Esophagus (tissue), 2 donors: ENCODE data around the gene YBX2. TPM values are rescaled to one million over a fixed set of nuclear protein-coding genes. Genes with fewer than 3 reads are reported as not detected.

ENCODE experiments used
- H3K27ac ChIP-seq, 2 donors: one replicate each; pipeline ENCODE4 v1.5.1; 2013; ENCODE audit warnings: low read depth in 2 of 2, mild to moderate bottlenecking in 2 of 2, inconsistent platforms in 1 of 2, low read length in 1 of 2, moderate library complexity in 1 of 2
- H3K27me3 ChIP-seq, 2 donors: one replicate each; pipeline ENCODE4 v1.6.1; 2013; ENCODE audit warnings: low read length in 2 of 2, control low read depth in 1 of 2, mild to moderate bottlenecking in 1 of 2; ENCODE audit not compliant: insufficient read depth in 2 of 2, control insufficient read depth in 1 of 2
- H3K36me3 ChIP-seq, 2 donors: one replicate each; pipeline ENCODE4 v1.6.1; 2013; ENCODE audit warnings: low read length in 1 of 2; ENCODE audit not compliant: control insufficient read depth in 2 of 2, insufficient read depth in 2 of 2
- H3K4me1 ChIP-seq, 2 donors: one replicate each; pipeline ENCODE4 v1.6.1; 2013; ENCODE audit warnings: low read length in 1 of 2; ENCODE audit not compliant: control insufficient read depth in 2 of 2, insufficient read depth in 2 of 2
- H3K4me3 ChIP-seq, 2 donors: one replicate each; pipeline ENCODE4 v1.5.1; 2013; ENCODE audit warnings: low read length in 2 of 2, mild to moderate bottlenecking in 2 of 2, low read depth in 1 of 2, moderate library complexity in 1 of 2
- H3K9me3 ChIP-seq, 2 donors: one replicate each; pipeline ENCODE4 v1.6.1; 2013; ENCODE audit warnings: mild to moderate bottlenecking in 2 of 2, low read depth in 1 of 2, low read length in 1 of 2, moderate library complexity in 1 of 2; ENCODE audit not compliant: control insufficient read depth in 2 of 2, insufficient read depth in 1 of 2
- WGBS, 2 donors: extraction: QIAGEN DNeasy Blood & Tissue Kit; methylation state at CpG; one replicate each; pipeline ENCODE4 v1.1.7; 2013; 5-methylcytosine and 5-hydroxymethylcytosine counted together
- polyA plus RNA-seq, 2 donors: library from polyadenylated mRNA; stranded (reverse); fragments of 200-250 nt; gene quantifications; one replicate each; pipeline ENCODE4 v1.2.3, GENCODE V29; 2013
- donor health status: healthy with polysubstance abuse.
- donor health status: Bipolar disorder and iron deficiency.

YBX2 gene
- polyA plus RNA-seq, 2 donors: 2.8 to 13.0 TPM

GRCh38 chr17:7314719-7315569, 20.5 kb upstream of the YBX2 start, which contains the start of gene GPS2:
Gene GPS2, minus strand, starts transcription at chr17:7315360. Its CDS starts 308 bp downstream, at chr17:7315052.
- H3K36me3 ChIP-seq: peaks cover 25 to 43% of the 10 kb centered on the region in 2 donors
- peaks cover 0 to 12% of the 10 kb centered on the region in 2 donors for H3K4me1 ChIP-seq
- H3K27ac ChIP-seq: peak within 1 kb of the TSS; percentile 98
- no peaks in the 10 kb centered on the region for H3K27me3 ChIP-seq
- peak within 1 kb of the TSS; percentile 61 to 84 for H3K4me3 ChIP-seq
- no peaks in the 10 kb centered on the region for H3K9me3 ChIP-seq
- WGBS, 2 donors: 0 to 1% methylated on average over 74 to 95 of the region's 95 CpGs

- no peaks in the 10 kb centered on the region for H3K9me3 ChIP-seq
- H3K4me1 ChIP-seq: peaks cover 2 to 16% of the 10 kb centered on the region in 2 donors
- no peaks in the 10 kb centered on the region for H3K27me3 ChIP-seq
- H3K27ac ChIP-seq: peak overlapping the region; percentile 98
- WGBS, 2 donors: 41 to 45% methylated on average over 9 of the region's 9 CpGs
- H3K36me3 ChIP-seq: peaks cover 25 to 48% of the 10 kb centered on the region in 2 donors
- H3K4me3 ChIP-seq: peak overlapping the region; percentile 61 to 84
Observed at GRCh38 chr17:7313890-7314718, 19.7 kb upstream of the YBX2 start.

- Histone ChIP-seq H3K27me3 (no peaks in the 10 kb centered on the region), H3K4me1 (peaks cover 2 to 16% of the 10 kb centered on the region in 2 donors), H3K4me3 (no peak overlapping the region), H3K36me3 (peaks cover 23 to 41% of the 10 kb centered on the region in 2 donors), H3K9me3 (no peaks in the 10 kb centered on the region), H3K27ac (peak overlapping the region in 1 of 2 donors; percentile 56)
- 78 to 84% methylated on average over 7 of the region's 7 CpGs for WGBS, 2 donors
Observed at GRCh38 chr17:7313088-7313889, 18.9 kb upstream of the YBX2 start.

- no peaks in the 10 kb centered on the region for H3K27me3 ChIP-seq
- no peak overlapping the region for H3K4me3 ChIP-seq
- WGBS, 2 donors: 72 to 76% methylated on average over 7 of the region's 7 CpGs
- peaks cover 2 to 16% of the 10 kb centered on the region in 2 donors for H3K4me1 ChIP-seq
- H3K36me3 ChIP-seq: peaks cover 19 to 34% of the 10 kb centered on the region in 2 donors
- H3K9me3 ChIP-seq: no peaks in the 10 kb centered on the region
- peak overlapping the region in 1 of 2 donors; percentile 56 for H3K27ac ChIP-seq
Observed at GRCh38 chr17:7312432-7313087, 18.1 kb upstream of the YBX2 start.

GRCh38 chr17:7311110-7311705, 16.8 kb upstream of the YBX2 start:
- WGBS, 2 donors: 73 to 75% methylated on average over 7 of the region's 7 CpGs
- Histone ChIP-seq H3K27ac (peak overlapping the region in 1 of 2 donors; percentile 5), H3K36me3 (peaks cover 19 to 29% of the 10 kb centered on the region in 2 donors), H3K27me3 (no peaks in the 10 kb centered on the region), H3K9me3 (no peaks in the 10 kb centered on the region), H3K4me3 (no peak overlapping the region), H3K4me1 (peaks cover 2 to 16% of the 10 kb centered on the region in 2 donors)

GRCh38 chr17:7309628-7310027, 15.2 kb upstream of the YBX2 start:
- peak overlapping the region; percentile 100 for H3K27ac ChIP-seq

GRCh38 chr17:7308625-7309433, 14.4 kb upstream of the YBX2 start:
- Histone ChIP-seq H3K36me3 (peaks cover 19 to 26% of the 10 kb centered on the region in 2 donors), H3K4me3 (peak overlapping the region; percentile 91 to 94), H3K4me1 (peaks cover 2 to 9% of the 10 kb centered on the region in 2 donors), H3K27ac (peak overlapping the region; percentile 100), H3K9me3 (no peaks in the 10 kb centered on the region), H3K27me3 (no peaks in the 10 kb centered on the region)
- WGBS, 2 donors: 0% methylated on average over 14 of the region's 14 CpGs

More at GRCh38 chr17:7309628-7310027, 15.2 kb upstream of the YBX2 start:
- Histone ChIP-seq H3K27me3 (no peaks in the 10 kb centered on the region), H3K9me3 (no peaks in the 10 kb centered on the region), H3K36me3 (peaks cover 19 to 29% of the 10 kb centered on the region in 2 donors), H3K4me3 (peak overlapping the region in 1 of 2 donors; percentile 94), H3K4me1 (peaks cover 2 to 11% of the 10 kb centered on the region in 2 donors)
- WGBS, 2 donors: 74 to 84% methylated on average over 12 of the region's 12 CpGs
